Suprapubic skin (tissue), 4 donors: ENCODE data around the gene POLR1D. TPM values are rescaled to one million over a fixed set of nuclear protein-coding genes. Genes with fewer than 3 reads are reported as not detected.

Experiments
- DNase-seq, 2 donors: peaks; one replicate each; pipeline ENCODE4 v3.0.0-alpha.2; 2019; ENCODE audit warnings: low spot score in 2 of 2
- H3K27ac ChIP-seq: fragments of 200-600 bp; sonication (generic); one replicate; pipeline ENCODE4 v1.5.1; 2019
- H3K27me3 ChIP-seq: fragments of 200-600 bp; sonication (generic); one replicate; pipeline ENCODE4 v1.5.1; 2019
- H3K36me3 ChIP-seq: fragments of 200-600 bp; sonication (generic); one replicate; pipeline ENCODE4 v1.5.1; 2019
- H3K4me1 ChIP-seq: fragments of 200-600 bp; sonication (generic); one replicate; pipeline ENCODE4 v1.5.1; 2019
- H3K4me3 ChIP-seq: fragments of 200-600 bp; sonication (generic); one replicate; pipeline ENCODE4 v1.5.1; 2019; ENCODE audit warnings: mild to moderate bottlenecking
- H3K9me3 ChIP-seq: fragments of 200-600 bp; sonication (generic); one replicate; pipeline ENCODE4 v1.5.1; 2019
- CTCF ChIP-seq, 2 donors: fragments of 200-600 bp in 1 of 2; fragments of 450-650 bp in 1 of 2; sonication (generic) in 1 of 2; IDR thresholded peaks; one replicate each; pipeline ENCODE4 v1.5.1; 2016 to 2019; ENCODE audit warnings: antibody characterized with exemption in 2 of 2, mild to moderate bottlenecking in 1 of 2, moderate library complexity in 1 of 2
- EP300 ChIP-seq: sonication (generic); formaldehyde crosslinking; IDR thresholded peaks from one replicate; pipeline ENCODE4 v1.6.1; 2017; ENCODE audit warnings: antibody characterized with exemption
- POLR2A ChIP-seq, 2 donors: fragments of 450-650 bp; IDR thresholded peaks; one replicate each; pipeline ENCODE4 v1.6.1; 2017; ENCODE audit warnings: antibody characterized with exemption in 2 of 2, mild to moderate bottlenecking in 2 of 2, moderate library complexity in 2 of 2
- POLR2AphosphoS5 ChIP-seq, 3 donors: sonication (generic); formaldehyde crosslinking; IDR thresholded peaks; one replicate each; pipeline ENCODE4 v1.6.1; 2017; ENCODE audit warnings: antibody characterized with exemption in 3 of 3
- WGBS: methylation state at CpG from one replicate; pipeline ENCODE4 v1.1.5; 2018; 5-methylcytosine and 5-hydroxymethylcytosine counted together
- total RNA-seq, 4 donors: library from RNA; depleted of rRNA; stranded (reverse); fragments of >200 nt; gene quantifications; one replicate each; pipeline ENCODE4 v1.1.0, GENCODE V29; 2016

The POLR1D gene
- total RNA-seq, 4 donors from 2014 or later, result 148 to 197 (median 177) TPM

- no peak for TF ChIP-seq EP300
- TF ChIP-seq POLR2AphosphoS5 (IDR thresholded peaks at IDR 0.05), result no peak
- TF ChIP-seq POLR2A (IDR thresholded peaks at IDR 0.05), result no peak
- TF ChIP-seq CTCF (IDR thresholded peaks at IDR 0.05), result no peak
- no peaks in the 10 kb centered on the region for H3K27me3 ChIP-seq
- H3K9me3 ChIP-seq, result no peaks in the 10 kb centered on the region
- peaks cover 13% of the 10 kb centered on the region for H3K36me3 ChIP-seq
- H3K4me3 ChIP-seq, result no peak overlapping the region
- no peak overlapping the region for H3K27ac ChIP-seq
- no peak for DNase-seq
- H3K4me1 ChIP-seq, result peaks cover 27% of the 10 kb centered on the region
- WGBS, result 55% methylated on average over 2 of the region's 2 CpGs
These were observed 41.2 kb downstream of the POLR1D start for GRCh38 chr13:27662738-27663470.

GRCh38 chr13:27663947-27664346, 42.3 kb downstream of the POLR1D start:
- no peak overlapping the region for H3K27ac ChIP-seq
- TF ChIP-seq POLR2AphosphoS5 (IDR thresholded peaks at IDR 0.05) (no peak), POLR2A (IDR thresholded peaks at IDR 0.05) (no peak), EP300 (no peak), CTCF (IDR thresholded peaks at IDR 0.05) (no peak)
- peaks cover 18% of the 10 kb centered on the region for H3K4me1 ChIP-seq
- H3K27me3 ChIP-seq, result no peaks in the 10 kb centered on the region
- no peaks in the 10 kb centered on the region for H3K9me3 ChIP-seq
- no peak for DNase-seq
- H3K4me3 ChIP-seq, result no peak overlapping the region
- 75% methylated on average over 8 of the region's 8 CpGs for WGBS
- H3K36me3 ChIP-seq, result peaks cover 13% of the 10 kb centered on the region

GRCh38 chr13:27665333-27665732, 43.6 kb downstream of the POLR1D start:
- TF ChIP-seq EP300 (no peak), POLR2AphosphoS5 (IDR thresholded peaks at IDR 0.05) (no peak), POLR2A (IDR thresholded peaks at IDR 0.05) (no peak), CTCF (IDR thresholded peaks at IDR 0.05) (no peak)
- Histone ChIP-seq H3K27me3 (no peaks in the 10 kb centered on the region), H3K9me3 (no peaks in the 10 kb centered on the region), H3K27ac (no peak overlapping the region), H3K36me3 (peaks cover 13% of the 10 kb centered on the region), H3K4me3 (no peak overlapping the region), H3K4me1 (peaks cover 14% of the 10 kb centered on the region)
- DNase-seq, result no peak
- WGBS, result 47% methylated on average over 3 of the region's 3 CpGs

DNA sequence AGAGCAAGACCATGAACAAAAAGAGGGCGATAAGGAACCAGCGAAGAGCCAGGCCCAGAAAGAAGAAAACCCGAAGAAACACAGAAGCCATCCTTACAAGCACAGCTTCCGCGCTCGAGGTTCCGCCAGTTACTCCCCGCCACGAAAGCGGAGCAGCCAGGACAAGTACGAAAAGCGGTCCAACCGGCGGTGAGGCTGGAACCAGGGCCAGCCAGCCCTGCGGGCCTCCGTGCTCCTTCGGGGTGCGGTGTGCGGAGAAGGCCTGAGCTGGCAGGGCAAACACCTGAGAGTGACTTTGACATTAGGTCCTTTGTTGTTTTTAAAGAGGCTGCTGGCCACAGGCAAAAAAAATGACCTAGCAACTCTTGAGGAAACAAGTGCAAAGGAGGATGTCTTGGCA, 44.1 kb downstream of the POLR1D start:
- Histone ChIP-seq H3K4me3 (no peak overlapping the region), H3K27ac (no peak overlapping the region), H3K4me1 (peaks cover 14% of the 10 kb centered on the region), H3K36me3 (peaks cover 13% of the 10 kb centered on the region), H3K27me3 (no peaks in the 10 kb centered on the region), H3K9me3 (no peaks in the 10 kb centered on the region)
- DNase-seq, result peak in 1 of 2 donors; percentile 62
- TF ChIP-seq EP300 (no peak), POLR2AphosphoS5 (IDR thresholded peaks at IDR 0.05) (no peak), POLR2A (IDR thresholded peaks at IDR 0.05) (no peak)
- WGBS, result 82% methylated on average over 19 of the region's 19 CpGs

GRCh38 chr13:27666951-27667350, 45.3 kb downstream of the POLR1D start:
- Histone ChIP-seq H3K36me3 (peaks cover 13% of the 10 kb centered on the region), H3K4me3 (no peak overlapping the region), H3K27me3 (no peaks in the 10 kb centered on the region), H3K4me1 (peaks cover 14% of the 10 kb centered on the region), H3K9me3 (no peaks in the 10 kb centered on the region), H3K27ac (no peak overlapping the region)
- no peak for DNase-seq
- TF ChIP-seq POLR2A (IDR thresholded peaks at IDR 0.05) (no peak), POLR2AphosphoS5 (IDR thresholded peaks at IDR 0.05) (no peak), CTCF (IDR thresholded peaks at IDR 0.05) (no peak), EP300 (no peak)
- WGBS, result 79% methylated on average over 3 of the region's 3 CpGs
